CD8-positive, alpha-beta memory T cell (primary cell): ENCODE data around the gene DPT. TPM values are rescaled to one million over a fixed set of nuclear protein-coding genes. Genes with fewer than 3 reads are reported as not detected.

ENCODE experiments used
- CTCF ChIA-PET: fragments of 350-600 bp; sonication (Branson Sonifier 250); formaldehyde crosslinking; loops from one replicate; lab custom pipeline; 2021; ENCODE audit warnings: antibody characterized with exemption; lab: Charles Lee
- POLR2A ChIA-PET: fragments of 350-600 bp; sonication (Branson Sonifier 250); formaldehyde crosslinking; loops from one replicate; lab custom pipeline; 2021; ENCODE audit warnings: antibody characterized with exemption; lab: Charles Lee
- DNase-seq, 5 donors: peaks; one replicate each; pipeline versions ENCODE4 v3.0.0 to v3.0.0-alpha.2; 2020 to 2022; ENCODE audit warnings: mixed read lengths in 1 of 5
- H3K27ac ChIP-seq: one replicate; pipeline ENCODE4 v1.7.0; 2013; ENCODE audit warnings: low read depth, mild to moderate bottlenecking, low read length, moderate library complexity
- H3K27me3 ChIP-seq: 2 replicates; pipeline ENCODE4 v1.7.0; 2013; ENCODE audit warnings: low read length, mild to moderate bottlenecking; ENCODE audit not compliant: insufficient read depth, poor library complexity, severe bottlenecking
- H3K36me3 ChIP-seq: 2 replicates; pipeline ENCODE4 v1.7.0; 2013; ENCODE audit warnings: mild to moderate bottlenecking, low read length, moderate library complexity; ENCODE audit not compliant: insufficient read depth
- H3K4me1 ChIP-seq: 2 replicates; pipeline ENCODE4 v1.7.0; 2013; ENCODE audit warnings: mild to moderate bottlenecking, low read length, moderate library complexity; ENCODE audit not compliant: insufficient read depth
- H3K4me3 ChIP-seq: 2 replicates; pipeline ENCODE4 v1.7.0; 2013; ENCODE audit warnings: mild to moderate bottlenecking, low read length
- H3K9me3 ChIP-seq: 2 replicates; pipeline ENCODE4 v1.7.0; 2013; ENCODE audit warnings: mild to moderate bottlenecking, low read length
- H3K27ac Mint-ChIP-seq, 8 donors: one replicate each; pipeline ENCODE4 v1.8.0; 2020 to 2021; ENCODE audit warnings: mixed read lengths in 8 of 8, mild to moderate bottlenecking in 6 of 8, inconsistent platforms in 3 of 8, moderate library complexity in 3 of 8
- H3K27me3 Mint-ChIP-seq, 2 donors: one replicate each; pipeline ENCODE4 v1.8.0; 2020 to 2021; ENCODE audit warnings: mixed read lengths in 2 of 2, mild to moderate bottlenecking in 1 of 2, moderate library complexity in 1 of 2
- H3K36me3 Mint-ChIP-seq, 3 donors: one replicate each; pipeline ENCODE4 v1.8.0; 2020 to 2021; ENCODE audit warnings: mixed read lengths in 3 of 3, inconsistent platforms in 1 of 3, mild to moderate bottlenecking in 1 of 3
- H3K4me1 Mint-ChIP-seq, 3 donors: one replicate each; pipeline ENCODE4 v1.8.0; 2020 to 2021; ENCODE audit warnings: mixed read lengths in 3 of 3, inconsistent platforms in 1 of 3, mild to moderate bottlenecking in 1 of 3
- H3K4me3 Mint-ChIP-seq, 7 donors: one replicate each; pipeline ENCODE4 v1.8.0; 2020 to 2021; ENCODE audit warnings: mixed read lengths in 7 of 7, mild to moderate bottlenecking in 6 of 7, moderate library complexity in 4 of 7, inconsistent platforms in 2 of 7
- H3K9me3 Mint-ChIP-seq, 5 donors: one replicate each; pipeline ENCODE4 v1.8.0; 2020 to 2022; ENCODE audit warnings: mixed read lengths in 5 of 5, mild to moderate bottlenecking in 3 of 5, moderate library complexity in 2 of 5, inconsistent platforms in 1 of 5
- polyA plus RNA-seq: library from polyadenylated mRNA; unstranded; fragments of 300-500 nt; fragmentation: Illumina TruSeq; gene quantifications from one replicate; pipeline ENCODE4 v1.2.3, GENCODE V29; 2021
- total RNA-seq, 2 experiments: library from RNA; stranded (reverse); gene quantifications; one replicate each; pipeline ENCODE4 v1.2.3, GENCODE V29; 2021

DPT gene
- total and polyA plus RNA-seq, 3 experiments from 2014 or later = not detected

DNA sequence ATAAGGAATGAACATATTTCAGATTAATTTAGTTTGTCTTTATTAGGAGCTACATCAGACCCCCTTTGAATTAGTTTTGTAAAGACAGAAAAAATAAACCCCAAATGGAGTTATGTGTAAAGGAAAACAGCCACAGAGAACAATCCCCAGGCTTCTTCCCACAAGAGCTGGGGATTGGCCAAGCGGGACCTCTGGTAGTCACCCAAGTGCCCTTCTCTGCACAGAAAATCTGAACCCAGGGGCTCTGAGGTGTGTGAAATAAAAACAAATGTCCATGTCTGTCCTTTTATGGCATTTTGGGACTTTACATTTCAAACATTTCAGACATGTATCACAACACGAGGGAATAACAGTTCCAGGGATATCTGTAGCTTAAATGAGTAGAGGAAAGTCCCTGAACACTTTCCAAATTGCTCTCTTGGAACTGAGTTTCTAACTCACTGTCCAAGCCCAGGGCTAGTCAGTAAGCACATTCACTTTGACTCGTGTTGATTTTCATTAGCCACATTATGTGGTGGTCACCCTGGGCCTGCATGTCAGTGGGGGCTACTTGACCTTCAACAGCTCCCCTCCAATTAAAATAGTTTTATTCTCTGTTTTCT, 22.5 kb downstream of the DPT start:
- no peaks in the 10 kb centered on the region for H3K4me1 Mint-ChIP-seq
- no peaks in the 10 kb centered on the region for H3K36me3 ChIP-seq
- peak overlapping the region in 1 of 8 donors; percentile 18 for H3K27ac Mint-ChIP-seq
- no peaks in the 10 kb centered on the region for H3K4me1 ChIP-seq
- ChIA-PET CTCF (interaction anchor here (1.3 kb wide), 1 partner anchor 10 kb away, joined by 3 read pairs; no protein-coding TSS in a partner anchor), POLR2A (no interaction called here)
- H3K27me3 Mint-ChIP-seq = peaks cover 5 to 19% of the 10 kb centered on the region in 2 donors
- H3K9me3 ChIP-seq = no peaks in the 10 kb centered on the region
- H3K9me3 Mint-ChIP-seq = peaks cover 0 to 2% (median 0%) of the 10 kb centered on the region in 5 donors
- no peak for DNase-seq
- H3K36me3 Mint-ChIP-seq = peaks cover 0 to 3% (median 0%) of the 10 kb centered on the region in 3 donors
- no peak overlapping the region for H3K27ac ChIP-seq
- no peaks in the 10 kb centered on the region for H3K27me3 ChIP-seq
- no peak overlapping the region for H3K4me3 ChIP-seq
- H3K4me3 Mint-ChIP-seq = no peak overlapping the region

DNA sequence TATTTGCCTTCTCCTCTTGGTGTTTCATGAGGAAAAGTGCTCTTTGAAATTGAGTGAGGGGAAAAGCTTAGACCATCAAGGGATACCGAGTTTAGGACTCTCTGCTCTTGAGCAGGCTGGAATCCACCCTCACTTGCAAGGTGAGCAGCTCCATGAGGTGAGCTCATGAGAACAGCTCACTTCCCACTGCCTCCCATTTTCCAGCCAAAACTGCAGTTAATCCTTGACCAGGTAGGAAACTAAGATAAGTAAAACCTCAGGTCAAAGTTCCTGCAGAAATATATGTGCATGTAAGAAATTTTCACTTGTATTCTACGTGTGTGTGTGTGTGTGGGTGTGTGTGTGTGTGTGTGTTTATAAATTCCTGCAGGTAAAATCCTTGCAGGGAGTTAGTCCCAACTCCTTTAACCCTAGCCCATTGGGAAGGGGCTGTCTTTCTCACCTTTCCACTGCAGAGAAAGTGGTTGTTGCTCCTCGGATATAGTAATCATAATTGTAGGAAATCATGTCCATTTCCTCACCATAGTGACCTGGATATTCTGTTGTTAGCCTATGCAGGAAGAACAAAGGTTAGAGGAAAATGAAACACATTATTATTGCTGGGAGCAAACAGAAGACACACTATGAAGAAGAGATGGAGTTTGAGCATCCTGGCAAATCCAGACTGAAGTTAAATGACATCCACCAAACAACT, 28.3 kb downstream of the DPT start:
- no peaks in the 10 kb centered on the region for H3K9me3 Mint-ChIP-seq
- POLR2A ChIA-PET = no interaction called here
- H3K27ac Mint-ChIP-seq = peak overlapping the region in 1 of 8 donors; percentile 31
- H3K9me3 ChIP-seq = no peaks in the 10 kb centered on the region
- CTCF ChIA-PET = no interaction called here
- H3K4me3 ChIP-seq = no peak overlapping the region
- H3K4me3 Mint-ChIP-seq = no peak overlapping the region
- H3K27me3 ChIP-seq = no peaks in the 10 kb centered on the region
- peaks cover 3 to 12% of the 10 kb centered on the region in 2 donors for H3K27me3 Mint-ChIP-seq
- H3K36me3 Mint-ChIP-seq = no peaks in the 10 kb centered on the region
- no peaks in the 10 kb centered on the region for H3K4me1 ChIP-seq
- no peaks in the 10 kb centered on the region for H3K4me1 Mint-ChIP-seq
- H3K27ac ChIP-seq = no peak overlapping the region
- DNase-seq = no peak
- no peaks in the 10 kb centered on the region for H3K36me3 ChIP-seq

DNA sequence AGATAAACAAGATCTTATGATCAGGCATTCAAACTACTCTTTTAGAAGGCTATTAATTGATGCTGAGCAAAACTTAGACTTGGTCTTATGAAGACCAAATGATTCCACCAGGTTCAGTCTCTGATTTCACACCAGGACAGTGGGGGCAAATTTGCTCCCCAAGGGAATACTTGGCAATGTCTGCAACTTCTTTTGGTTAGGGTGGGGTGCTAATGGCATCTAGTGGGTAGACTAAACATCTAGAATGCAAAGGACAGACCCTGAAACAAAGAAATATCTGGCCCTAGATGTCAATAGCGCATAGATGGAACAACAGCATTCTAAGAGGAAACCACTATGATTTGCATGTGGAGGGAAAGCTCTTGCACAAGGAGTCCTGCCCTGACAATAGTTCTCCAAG, 30.6 kb downstream of the DPT start:
- POLR2A ChIA-PET = no interaction called here
- Mint-ChIP-seq H3K27ac (peak overlapping the region in 1 of 8 donors; percentile 64), H3K36me3 (no peaks in the 10 kb centered on the region), H3K9me3 (no peaks in the 10 kb centered on the region), H3K4me3 (no peak overlapping the region), H3K4me1 (no peaks in the 10 kb centered on the region), H3K27me3 (peaks cover under 1 to 2% of the 10 kb centered on the region in 2 donors)
- Histone ChIP-seq H3K27me3 (no peaks in the 10 kb centered on the region), H3K4me3 (no peak overlapping the region), H3K27ac (no peak overlapping the region), H3K36me3 (no peaks in the 10 kb centered on the region), H3K9me3 (no peaks in the 10 kb centered on the region), H3K4me1 (no peaks in the 10 kb centered on the region)
- DNase-seq = no peak
- CTCF ChIA-PET = no interaction called here

DNA sequence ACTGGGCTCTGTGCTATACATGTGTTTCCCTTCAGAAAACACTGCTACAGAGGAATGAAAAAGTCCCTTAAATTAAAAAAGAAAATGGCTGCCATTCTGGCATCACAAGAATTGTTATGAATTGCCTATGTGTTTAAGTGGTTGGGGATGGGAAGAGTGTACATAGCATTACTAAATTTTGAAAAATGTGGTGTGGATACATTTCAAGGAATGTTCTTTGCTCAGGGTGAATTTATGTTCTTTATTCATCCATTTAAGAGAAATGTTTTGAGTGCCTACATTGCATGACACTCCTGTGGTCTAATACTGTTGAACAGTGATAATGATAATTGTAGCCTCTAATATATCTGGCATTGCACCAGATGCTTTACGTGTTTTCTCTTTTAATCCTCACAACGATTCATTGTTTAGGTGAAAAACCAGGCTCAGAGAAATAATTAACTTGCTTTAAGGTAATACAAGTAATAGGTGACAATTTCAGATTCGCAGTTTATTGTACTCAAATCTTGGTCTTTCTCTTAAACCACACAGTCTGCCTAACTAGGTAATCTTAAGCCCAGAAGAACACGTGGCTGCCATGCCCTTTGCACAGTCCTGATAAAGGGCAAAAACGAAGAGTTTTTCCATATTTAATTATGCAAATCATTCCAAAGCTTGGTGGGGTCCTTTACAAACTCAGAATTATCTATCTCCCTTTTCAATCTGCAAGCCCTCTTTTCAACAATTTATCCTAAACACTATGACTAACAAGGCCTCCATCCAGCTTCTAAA, 31.5 kb downstream of the DPT start:
- no peaks in the 10 kb centered on the region for H3K4me1 ChIP-seq
- no peak overlapping the region for H3K27ac ChIP-seq
- no peaks in the 10 kb centered on the region for H3K27me3 ChIP-seq
- no peak overlapping the region for H3K27ac Mint-ChIP-seq
- H3K4me3 ChIP-seq = no peak overlapping the region
- no peak for DNase-seq
- no peak overlapping the region for H3K4me3 Mint-ChIP-seq
- POLR2A ChIA-PET = no interaction called here
- H3K36me3 ChIP-seq = no peaks in the 10 kb centered on the region
- H3K36me3 Mint-ChIP-seq = no peaks in the 10 kb centered on the region
- no peaks in the 10 kb centered on the region for H3K9me3 Mint-ChIP-seq
- CTCF ChIA-PET = no interaction called here
- no peaks in the 10 kb centered on the region for H3K9me3 ChIP-seq
- H3K4me1 Mint-ChIP-seq = no peaks in the 10 kb centered on the region
- H3K27me3 Mint-ChIP-seq = no peaks in the 10 kb centered on the region

DNA sequence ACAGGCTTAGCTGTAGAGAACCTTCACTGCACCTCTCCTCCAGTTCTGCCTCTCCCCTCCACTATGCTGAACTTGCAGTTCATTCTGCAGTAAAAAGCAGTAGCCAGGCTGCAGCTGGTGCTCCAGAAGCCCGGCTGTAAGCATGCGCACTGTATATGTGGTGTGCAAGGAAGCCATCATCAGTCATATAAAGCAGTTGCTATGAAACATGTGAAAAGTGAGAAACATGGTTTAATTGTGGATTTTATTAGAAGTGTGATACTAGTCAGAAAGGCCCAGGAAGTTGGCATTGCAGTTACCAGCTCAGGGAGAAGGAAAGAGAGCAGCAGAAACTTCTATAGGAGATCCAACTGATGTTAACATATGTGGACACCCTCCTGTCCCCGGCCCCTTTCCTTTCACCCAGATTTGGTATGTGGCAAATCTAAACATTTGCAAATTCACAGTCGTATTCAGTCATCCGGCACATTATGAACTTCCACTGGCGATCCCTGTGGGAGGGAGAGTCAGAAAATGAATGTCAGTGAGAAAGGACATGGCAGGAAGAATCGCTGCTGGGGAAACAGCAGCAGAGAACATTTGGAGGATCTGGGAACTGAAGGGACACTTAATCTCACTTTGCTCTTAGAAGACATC, 32.8 kb downstream of the DPT start:
- no peak overlapping the region for H3K27ac ChIP-seq
- Mint-ChIP-seq H3K4me1 (no peaks in the 10 kb centered on the region), H3K27me3 (no peaks in the 10 kb centered on the region), H3K4me3 (no peak overlapping the region), H3K9me3 (no peaks in the 10 kb centered on the region), H3K36me3 (no peaks in the 10 kb centered on the region), H3K27ac (no peak overlapping the region)
- no peaks in the 10 kb centered on the region for H3K4me1 ChIP-seq
- H3K4me3 ChIP-seq = no peak overlapping the region
- CTCF ChIA-PET = interaction anchor here (1.4 kb wide), 1 partner anchor 10 kb away, joined by 3 read pairs; no protein-coding TSS in a partner anchor
- no peaks in the 10 kb centered on the region for H3K36me3 ChIP-seq
- POLR2A ChIA-PET = no interaction called here
- no peak for DNase-seq
- no peaks in the 10 kb centered on the region for H3K9me3 ChIP-seq
- H3K27me3 ChIP-seq = no peaks in the 10 kb centered on the region

DNA sequence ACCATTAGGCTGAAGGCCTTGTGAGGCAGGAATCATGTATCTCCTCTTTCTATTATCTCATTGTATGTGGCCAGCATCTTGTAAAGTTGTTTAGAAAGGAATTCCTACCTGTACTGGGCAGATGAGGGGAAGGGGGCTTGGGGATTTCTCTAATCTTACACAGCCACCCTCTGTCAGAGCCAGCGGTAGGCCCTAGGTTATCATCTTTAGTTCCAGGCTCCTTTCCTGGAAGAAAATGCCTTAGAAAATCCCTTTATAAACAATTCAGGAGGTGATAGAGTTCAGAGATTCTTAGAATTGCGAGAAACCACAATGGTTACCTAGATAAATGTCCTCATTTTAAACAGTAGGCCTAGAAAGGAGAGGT, 35.2 kb downstream of the DPT start:
- Histone ChIP-seq H3K9me3 (no peaks in the 10 kb centered on the region), H3K27me3 (no peaks in the 10 kb centered on the region), H3K4me3 (no peak overlapping the region), H3K27ac (no peak overlapping the region), H3K4me1 (no peaks in the 10 kb centered on the region), H3K36me3 (no peaks in the 10 kb centered on the region)
- Mint-ChIP-seq H3K36me3 (no peaks in the 10 kb centered on the region), H3K9me3 (no peaks in the 10 kb centered on the region), H3K4me3 (no peak overlapping the region), H3K27ac (no peak overlapping the region), H3K4me1 (no peaks in the 10 kb centered on the region), H3K27me3 (no peaks in the 10 kb centered on the region)
- no peak for DNase-seq
- POLR2A ChIA-PET = no interaction called here
- CTCF ChIA-PET = no interaction called here

DNA sequence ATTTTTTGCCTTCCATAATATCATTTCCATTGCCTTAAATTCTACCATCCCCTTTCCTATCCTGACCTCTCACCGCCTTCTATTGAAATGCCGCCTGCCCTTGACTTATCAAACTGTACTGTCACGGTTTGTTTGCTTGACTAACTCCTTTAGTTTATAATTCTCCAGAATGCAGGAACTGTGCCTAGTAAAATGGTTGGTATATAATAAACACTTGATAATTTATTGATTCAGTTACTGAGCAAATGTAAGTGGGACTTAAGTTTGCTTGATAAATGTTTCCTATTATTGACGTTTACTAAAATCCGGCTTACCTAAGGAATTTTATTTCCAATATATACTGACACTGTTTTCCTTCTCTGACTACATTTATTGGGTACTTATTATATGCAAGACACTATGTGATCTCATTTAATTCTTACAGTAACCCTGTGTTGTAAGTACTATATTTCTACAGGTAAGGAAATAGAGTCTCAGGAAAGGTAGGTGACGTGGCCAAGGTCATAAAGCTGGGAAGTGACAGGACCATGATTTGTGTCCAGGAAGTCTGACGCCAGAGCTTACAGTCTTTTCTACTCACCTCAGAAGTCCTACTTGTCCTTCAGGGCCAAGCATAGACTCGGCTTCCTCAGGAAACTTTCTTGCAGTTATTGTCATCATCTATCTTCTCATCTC, 35.7 kb downstream of the DPT start:
- Mint-ChIP-seq H3K27me3 (no peaks in the 10 kb centered on the region), H3K4me1 (no peaks in the 10 kb centered on the region)

More for the DNA sequence above, 35.7 kb downstream of the DPT start:
- no peak overlapping the region for H3K27ac ChIP-seq
- no peaks in the 10 kb centered on the region for H3K4me1 ChIP-seq
- H3K4me3 ChIP-seq = no peak overlapping the region
- Mint-ChIP-seq H3K27ac (no peak overlapping the region), H3K4me3 (no peak overlapping the region), H3K36me3 (no peaks in the 10 kb centered on the region), H3K9me3 (no peaks in the 10 kb centered on the region)
- no peaks in the 10 kb centered on the region for H3K36me3 ChIP-seq
- ChIA-PET CTCF (no interaction called here), POLR2A (no interaction called here)
- H3K9me3 ChIP-seq = no peaks in the 10 kb centered on the region
- no peak for DNase-seq
- no peaks in the 10 kb centered on the region for H3K27me3 ChIP-seq
